Thoracic aorta (tissue), 2 donors: ENCODE results near the gene KDSR. TPM values are rescaled to one million over a fixed set of nuclear protein-coding genes. Genes with fewer than 3 reads are reported as not detected.
A peak's percentile ranks its signal among the peaks of the same experiment; 100 is the strongest.

Experiments
- ATAC-seq: fragments of 150-250 bp; one replicate; pipeline ENCODE4 v1.8.0; 2017; ENCODE audit warnings: low read depth; ENCODE audit not compliant: insufficient number of reproducible peaks, low FRiP score
- DNase-seq: peaks from one replicate; pipeline ENCODE4 v3.0.0-alpha.2; 2020; ENCODE audit warnings: low spot score
- H3K27ac ChIP-seq, 2 donors: fragments of 200-600 bp; sonication (generic); 1 replicate in 1 of 2; 2 replicates in 1 of 2; pipeline ENCODE4 v1.5.1; 2016; ENCODE audit warnings: mild to moderate bottlenecking in 2 of 2, moderate library complexity in 2 of 2
- H3K27me3 ChIP-seq: fragments of 200-600 bp; sonication (generic); replicated peaks from 2 replicates; pipeline ENCODE4 v1.6.0; 2016; ENCODE audit warnings: mild to moderate bottlenecking; ENCODE audit not compliant: insufficient read depth
- H3K36me3 ChIP-seq: fragments of 200-600 bp; sonication (generic); one replicate; pipeline ENCODE4 v1.5.1; 2016
- H3K4me1 ChIP-seq, 2 donors: fragments of 200-600 bp; sonication (generic); 1 replicate in 1 of 2; 2 replicates in 1 of 2; pipeline versions ENCODE4 v1.5.1 to v1.6.0; 2016; ENCODE audit warnings: low read depth in 2 of 2, mild to moderate bottlenecking in 1 of 2; ENCODE audit not compliant: control insufficient read depth in 1 of 2
- H3K4me3 ChIP-seq: fragments of 200-600 bp; sonication (generic); 2 replicates; pipeline ENCODE4 v1.5.1; 2016; ENCODE audit warnings: mild to moderate bottlenecking
- H3K9me3 ChIP-seq: fragments of 200-600 bp; sonication (generic); 2 replicates; pipeline ENCODE4 v1.5.1; 2016
- total RNA-seq, 2 donors: library from RNA; depleted of rRNA; stranded (reverse); fragments of >200 nt; gene quantifications; one replicate each; pipeline versions ENCODE4 v1.1.0 to v1.2.3, GENCODE V29; 2016
- TF ChIP-seq, protein P1 (sequence below): fragments of 200-600 bp; sonication (generic); IDR thresholded peaks from one replicate; pipeline ENCODE4 v1.5.1; 2019; ENCODE audit warnings: antibody characterized with exemption

The KDSR gene
- total RNA-seq, 2 donors from 2014 or later = 46.2 to 72.4 TPM

DNA sequence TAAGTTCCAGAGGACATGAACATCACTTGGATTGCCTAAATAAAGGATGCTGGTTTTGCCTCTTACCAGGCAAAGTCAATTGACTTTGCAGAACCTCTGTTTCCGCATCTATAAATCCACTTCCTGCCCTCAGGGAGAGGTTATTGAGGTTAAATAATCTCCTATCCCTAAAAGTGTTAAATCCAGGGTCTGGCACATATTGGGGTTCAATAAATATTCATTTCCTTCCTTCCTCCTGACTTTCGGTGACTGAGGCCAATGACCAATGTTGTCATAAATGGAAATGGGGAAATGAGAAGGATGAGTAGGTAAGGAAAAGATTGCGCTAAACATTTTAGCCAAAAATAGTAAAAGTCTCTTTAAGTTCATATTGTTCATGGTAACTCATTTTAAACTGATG lies 63.5 kb downstream of the KDSR start:
- Histone ChIP-seq H3K27me3 (no peaks in the 10 kb centered on the region), H3K4me1 (peaks cover 33 to 48% of the 10 kb centered on the region in 2 donors), H3K9me3 (no peaks in the 10 kb centered on the region), H3K36me3 (no peaks in the 10 kb centered on the region), H3K4me3 (no peak overlapping the region), H3K27ac (peak overlapping the region in 1 of 2 donors; percentile 54)
- DNase-seq = no peak
- ATAC-seq = no peak
- TF ChIP-seq, protein P1, sequence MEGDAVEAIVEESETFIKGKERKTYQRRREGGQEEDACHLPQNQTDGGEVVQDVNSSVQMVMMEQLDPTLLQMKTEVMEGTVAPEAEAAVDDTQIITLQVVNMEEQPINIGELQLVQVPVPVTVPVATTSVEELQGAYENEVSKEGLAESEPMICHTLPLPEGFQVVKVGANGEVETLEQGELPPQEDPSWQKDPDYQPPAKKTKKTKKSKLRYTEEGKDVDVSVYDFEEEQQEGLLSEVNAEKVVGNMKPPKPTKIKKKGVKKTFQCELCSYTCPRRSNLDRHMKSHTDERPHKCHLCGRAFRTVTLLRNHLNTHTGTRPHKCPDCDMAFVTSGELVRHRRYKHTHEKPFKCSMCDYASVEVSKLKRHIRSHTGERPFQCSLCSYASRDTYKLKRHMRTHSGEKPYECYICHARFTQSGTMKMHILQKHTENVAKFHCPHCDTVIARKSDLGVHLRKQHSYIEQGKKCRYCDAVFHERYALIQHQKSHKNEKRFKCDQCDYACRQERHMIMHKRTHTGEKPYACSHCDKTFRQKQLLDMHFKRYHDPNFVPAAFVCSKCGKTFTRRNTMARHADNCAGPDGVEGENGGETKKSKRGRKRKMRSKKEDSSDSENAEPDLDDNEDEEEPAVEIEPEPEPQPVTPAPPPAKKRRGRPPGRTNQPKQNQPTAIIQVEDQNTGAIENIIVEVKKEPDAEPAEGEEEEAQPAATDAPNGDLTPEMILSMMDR = no peak

DNA sequence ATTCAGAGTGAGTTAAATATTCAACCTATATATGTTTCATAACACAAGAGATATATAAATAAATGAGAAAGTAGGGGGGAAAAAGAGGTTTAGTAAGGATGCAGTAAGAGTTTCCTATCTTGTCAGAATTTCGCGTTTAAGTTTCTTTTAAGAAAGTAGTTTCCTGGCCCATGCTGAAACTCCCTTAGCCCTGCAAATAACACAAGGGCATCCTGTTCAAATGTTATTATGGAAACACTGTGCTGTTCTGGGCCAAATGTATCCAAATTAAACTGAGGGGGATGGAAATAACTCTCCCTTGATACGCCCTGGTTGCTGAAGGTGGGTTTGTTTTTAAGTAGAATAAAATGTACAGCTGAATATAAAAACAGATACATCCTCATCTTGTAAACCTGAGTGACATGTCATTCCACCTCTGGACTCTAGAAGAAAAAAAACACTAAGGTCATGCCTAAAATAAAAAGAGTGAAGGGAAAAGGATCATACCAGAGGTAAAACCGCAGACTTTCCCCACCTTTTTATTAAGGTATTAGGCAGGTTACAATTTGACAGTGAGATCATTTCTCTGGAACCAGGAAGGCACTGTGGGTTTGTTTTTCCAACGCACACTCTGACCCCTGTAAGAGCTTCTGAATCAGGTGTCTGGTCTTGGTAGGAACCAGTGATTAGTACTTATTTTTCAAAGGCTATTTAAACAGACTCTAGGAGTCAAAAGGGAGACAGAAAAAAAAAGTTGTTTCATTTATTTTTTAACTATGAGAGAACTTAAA lies 64.2 kb downstream of the KDSR start:
- peak overlapping the region; percentile 34 to 54 for H3K27ac ChIP-seq
- DNase-seq (no peak), ATAC-seq (no peak)
- no peaks in the 10 kb centered on the region for H3K36me3 ChIP-seq
- H3K4me3 ChIP-seq = peak overlapping the region; percentile 1
- peaks cover 37 to 55% of the 10 kb centered on the region in 2 donors for H3K4me1 ChIP-seq
- no peaks in the 10 kb centered on the region for H3K27me3 ChIP-seq
- no peaks in the 10 kb centered on the region for H3K9me3 ChIP-seq
- TF ChIP-seq, protein P1 = no peak

DNA sequence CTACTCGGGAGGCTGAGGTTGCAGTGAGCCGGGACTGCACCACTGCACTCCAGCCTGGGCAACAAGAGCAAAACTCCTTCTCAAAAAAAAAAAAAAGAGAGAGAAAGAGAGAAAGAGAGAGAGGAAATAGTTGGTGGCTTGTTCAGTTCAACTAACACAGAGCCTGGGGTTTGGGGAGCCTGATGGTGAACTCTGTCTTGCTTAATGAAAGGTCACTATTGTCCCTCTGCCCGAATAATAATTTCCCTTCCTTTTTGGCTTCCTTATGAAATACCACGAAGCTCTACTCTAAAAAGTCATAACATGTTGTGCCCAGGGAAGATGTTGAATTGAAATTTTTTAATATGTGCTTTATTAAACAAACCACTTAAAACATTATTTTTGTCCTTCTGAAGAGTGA lies 64.8 kb downstream of the KDSR start:
- peak overlapping the region; percentile 34 to 54 for H3K27ac ChIP-seq
- no peaks in the 10 kb centered on the region for H3K27me3 ChIP-seq
- H3K4me1 ChIP-seq = peaks cover 39 to 57% of the 10 kb centered on the region in 2 donors
- ATAC-seq (peak; percentile 42), DNase-seq (no peak)
- TF ChIP-seq, protein P1 = no peak
- H3K9me3 ChIP-seq = no peaks in the 10 kb centered on the region
- no peaks in the 10 kb centered on the region for H3K36me3 ChIP-seq
- H3K4me3 ChIP-seq = peak overlapping the region; percentile 1

DNA sequence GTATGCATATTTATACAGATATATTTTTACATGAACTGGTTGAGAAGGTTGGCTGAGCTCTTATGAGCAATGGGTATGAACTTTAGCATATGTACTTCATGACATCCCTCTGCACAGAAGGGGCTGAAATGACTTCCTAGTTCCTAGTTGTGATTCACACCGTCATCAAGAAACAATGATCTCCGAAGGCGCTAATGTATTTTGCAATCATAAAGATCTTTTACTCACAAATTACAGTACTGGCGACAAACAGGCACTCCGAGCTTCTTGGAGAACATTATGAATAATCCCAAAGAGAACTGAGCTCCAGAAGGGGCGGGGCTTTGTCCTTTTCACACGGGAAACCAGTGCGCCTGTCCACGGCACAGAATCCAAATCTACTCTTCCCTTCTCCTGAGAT lies 65.6 kb downstream of the KDSR start:
- DNase-seq = no peak
- no peaks in the 10 kb centered on the region for H3K9me3 ChIP-seq
- H3K4me3 ChIP-seq = peak overlapping the region; percentile 3
- peaks cover 39 to 58% of the 10 kb centered on the region in 2 donors for H3K4me1 ChIP-seq
- ATAC-seq = no peak
- H3K36me3 ChIP-seq = no peaks in the 10 kb centered on the region
- H3K27me3 ChIP-seq = no peaks in the 10 kb centered on the region
- TF ChIP-seq, protein P1 = no peak
- peak overlapping the region in 1 of 2 donors; percentile 54 for H3K27ac ChIP-seq

DNA sequence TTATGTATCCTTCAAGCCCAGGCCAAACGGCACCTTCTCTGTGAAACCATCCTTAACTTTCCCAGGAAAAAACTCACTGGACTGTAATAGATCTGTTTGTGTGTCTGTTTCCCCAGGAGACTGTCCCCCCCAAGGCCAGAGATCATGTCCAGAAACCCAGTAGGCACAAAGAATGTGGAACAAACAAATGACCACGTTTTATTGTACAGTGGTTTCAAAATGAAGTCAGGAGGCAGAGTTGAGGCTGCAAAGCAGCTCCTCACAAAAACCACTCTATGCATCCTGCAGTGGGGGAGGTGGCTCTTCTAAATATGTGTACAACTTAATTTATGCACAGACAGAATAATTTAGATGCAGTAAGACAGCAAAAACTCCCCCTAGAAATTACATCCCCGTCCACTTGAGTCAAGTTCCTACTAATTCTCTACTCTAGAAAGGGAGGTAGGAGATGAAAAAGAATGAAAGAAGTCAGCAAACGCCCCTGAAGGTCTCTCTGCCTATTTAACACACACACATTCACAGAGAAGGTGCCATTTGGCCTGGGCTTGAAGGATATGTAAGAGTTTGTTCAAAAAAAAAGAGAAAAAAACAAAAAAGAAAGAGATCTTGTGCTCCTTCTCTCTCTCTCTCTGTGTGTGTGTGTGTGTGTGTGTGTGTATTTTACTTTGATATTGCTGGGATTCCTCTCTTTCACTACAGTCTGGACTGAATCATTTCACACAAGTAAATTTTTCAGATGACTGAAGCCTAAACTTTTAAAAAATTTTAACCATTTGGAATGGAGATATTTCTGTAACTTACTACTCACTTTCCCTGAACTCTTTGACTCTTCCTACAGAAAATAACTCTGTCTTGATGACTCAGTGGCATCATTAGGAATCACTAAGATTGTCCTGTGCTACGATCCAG lies 66.9 kb downstream of the KDSR start:
- no peaks in the 10 kb centered on the region for H3K9me3 ChIP-seq
- H3K4me1 ChIP-seq = peaks cover 39 to 58% of the 10 kb centered on the region in 2 donors
- no peak for ATAC-seq
- no peak overlapping the region for H3K27ac ChIP-seq
- DNase-seq = no peak
- H3K36me3 ChIP-seq = no peaks in the 10 kb centered on the region
- TF ChIP-seq, protein P1 = no peak
- no peak overlapping the region for H3K4me3 ChIP-seq
- no peaks in the 10 kb centered on the region for H3K27me3 ChIP-seq
